GM23248 (cell line): ENCODE measurements around the gene WNK2.

Experiments used
- EZH2 ChIP-seq: fragments of 200-600 bp; sonication (generic); IDR thresholded peaks from 2 replicates; pipeline ENCODE4 v1.6.1; 2018; ENCODE audit warnings: antibody characterized with exemption, mild to moderate bottlenecking; ENCODE audit not compliant: insufficient read depth, poor library complexity, severe bottlenecking
- EZH2phosphoT487 ChIP-seq: fragments of 200-600 bp; sonication (generic); IDR thresholded peaks from 2 replicates; pipeline ENCODE4 v1.6.1; 2018; ENCODE audit warnings: antibody characterized with exemption, moderate library complexity, mild to moderate bottlenecking, low read depth; ENCODE audit not compliant: insufficient read depth

GRCh38 chr9:93326056-93326455, 142.1 kb downstream of the WNK2 start:
- no peak for TF ChIP-seq EZH2phosphoT487
- no peak for TF ChIP-seq EZH2
